DMS 273 (cell line): ENCODE results near the gene ALDH18A1.
"Not testable (repeated sequence)": the region's sequence is repeated elsewhere in the genome, so short reads cannot be mapped to it uniquely, and the experiment has no call there.

Source experiments
- DNase-seq: peaks from one replicate; lab custom pipeline; 2025; ENCODE audit not compliant: unreplicated experiment; lab: John Stamatoyannopoulos, UW

Gene ALDH18A1

DNA sequence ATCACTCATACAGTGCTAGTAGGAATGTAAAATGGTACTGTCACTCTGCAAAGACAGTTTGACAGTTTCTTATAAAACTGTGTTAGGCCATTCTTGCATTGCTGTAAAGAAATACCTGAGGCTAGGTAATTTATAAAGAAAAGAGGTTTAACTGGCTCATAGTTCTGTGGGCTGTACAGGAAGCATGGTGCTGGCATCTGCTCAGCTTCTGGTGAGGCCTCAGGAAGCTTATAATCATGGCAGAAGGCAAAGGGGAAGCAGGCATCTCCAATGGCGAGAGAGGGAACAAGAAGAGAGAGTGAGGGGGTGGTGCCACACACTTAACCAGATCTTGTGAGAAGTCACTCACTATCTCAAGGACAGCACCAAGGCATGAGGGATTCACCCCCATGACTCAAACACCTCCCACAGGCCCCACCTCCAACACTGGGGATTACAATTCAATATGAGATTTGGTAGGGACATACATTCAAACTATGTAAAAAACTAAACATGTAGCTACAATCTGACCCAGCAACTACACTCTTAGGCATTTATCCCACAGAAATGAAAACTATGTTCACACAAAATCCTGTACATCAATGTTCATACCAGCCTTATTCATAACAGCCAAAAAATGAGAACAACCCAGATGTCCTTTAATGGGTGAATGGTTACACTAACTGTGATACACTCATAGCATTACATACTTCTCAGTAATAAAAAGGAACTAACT lies 5.0 kb downstream of the ALDH18A1 start:
- no peak for DNase-seq

DNA sequence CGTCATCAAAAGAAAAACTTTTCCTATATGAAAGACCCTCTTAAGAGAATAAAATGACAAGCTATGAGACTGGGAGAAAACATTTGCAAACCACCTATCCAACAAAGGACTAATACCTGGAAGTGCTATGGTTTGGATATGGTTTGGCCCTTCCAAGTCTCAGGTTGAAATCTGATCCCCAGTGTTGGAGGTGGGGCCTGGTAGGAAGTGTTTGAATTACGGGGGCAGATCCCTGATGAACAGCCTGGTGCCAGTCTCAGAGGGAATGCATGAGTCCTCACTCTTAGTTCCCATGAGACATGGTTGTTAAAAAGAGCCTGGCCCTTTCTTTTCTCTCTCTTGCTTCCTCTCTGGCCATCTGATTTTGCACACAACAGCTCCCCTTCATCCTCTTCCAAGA lies 6.3 kb downstream of the ALDH18A1 start:
- DNase-seq: no peak

DNA sequence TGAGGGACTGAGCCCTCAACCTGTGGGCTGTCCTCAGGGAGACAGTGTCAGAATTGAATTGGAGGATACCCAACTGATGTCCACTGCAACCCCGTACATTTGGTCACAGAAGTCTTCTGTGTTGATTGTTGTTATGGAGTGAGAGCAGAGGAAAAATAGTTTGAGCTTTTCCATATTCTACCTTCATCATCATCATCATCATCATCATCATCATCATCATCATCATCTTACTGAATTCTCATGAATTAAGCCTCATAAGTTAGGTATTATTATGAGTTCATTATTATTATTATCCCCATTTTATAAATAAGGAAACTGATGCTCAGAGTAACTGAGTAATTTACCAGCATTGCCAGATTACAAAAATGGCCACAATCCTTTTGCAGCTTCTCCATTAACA lies 8.4 kb downstream of the ALDH18A1 start:
- no peak for DNase-seq

DNA sequence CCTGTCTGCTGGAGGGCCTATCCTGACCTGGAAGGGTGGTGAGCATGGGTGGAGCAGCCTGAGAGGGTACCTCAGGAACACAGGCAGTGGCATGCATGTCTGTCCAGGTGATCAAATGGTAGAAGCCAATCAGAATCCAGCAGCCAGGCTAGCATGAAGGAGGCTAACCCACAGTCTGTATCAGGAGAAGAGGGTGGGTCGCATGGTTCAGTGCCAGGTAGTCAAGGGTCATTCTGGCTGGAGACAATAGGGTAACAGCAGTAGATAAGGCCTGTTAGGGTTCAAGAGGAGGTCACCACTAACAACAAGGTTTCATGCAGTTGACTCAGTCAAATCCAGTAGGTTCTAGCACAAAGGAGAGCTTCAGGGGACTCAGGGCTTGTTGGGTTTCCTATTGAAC lies 10.4 kb downstream of the ALDH18A1 start:
- DNase-seq: no peak

DNA sequence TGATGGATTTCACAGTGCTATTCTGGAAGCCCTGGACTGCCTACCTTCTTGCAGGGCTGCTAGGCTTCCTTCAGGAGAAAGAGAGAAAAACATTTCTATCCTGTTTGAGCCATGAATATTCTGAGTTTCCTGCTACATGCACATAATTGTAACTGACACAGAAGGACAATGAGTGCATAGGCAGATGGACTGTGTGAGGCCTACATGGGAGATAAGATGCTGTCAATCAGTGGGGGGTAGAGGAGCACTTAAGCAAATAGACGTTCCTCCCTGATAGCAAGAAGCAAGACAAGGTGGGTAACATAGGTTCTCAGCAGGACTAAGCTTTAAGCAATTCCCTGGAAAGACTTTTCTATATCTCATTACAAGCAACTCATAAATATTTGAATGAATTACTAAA lies 11.6 kb downstream of the ALDH18A1 start:
- DNase-seq: no peak

DNA sequence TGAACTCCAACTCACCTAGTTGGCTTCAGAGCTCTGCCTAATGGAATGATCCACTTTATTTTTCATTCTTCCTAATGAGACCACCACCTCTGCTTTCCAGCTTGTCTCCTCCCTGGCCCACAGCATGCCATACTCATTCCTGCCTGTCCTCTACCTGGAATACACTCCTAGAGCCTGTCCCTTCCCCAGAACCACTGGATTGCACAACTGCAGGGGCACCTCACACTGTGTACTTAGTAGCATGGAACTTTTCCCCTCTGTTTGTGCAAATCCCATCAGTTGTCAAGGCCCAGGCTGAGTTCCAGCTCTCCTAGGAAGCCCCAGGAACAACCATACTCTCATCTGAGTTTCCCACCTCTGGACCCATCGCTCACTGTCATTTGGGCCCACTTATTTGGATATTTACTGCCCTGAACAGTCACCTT lies 15.6 kb downstream of the ALDH18A1 start:
- no peak for DNase-seq

DNA sequence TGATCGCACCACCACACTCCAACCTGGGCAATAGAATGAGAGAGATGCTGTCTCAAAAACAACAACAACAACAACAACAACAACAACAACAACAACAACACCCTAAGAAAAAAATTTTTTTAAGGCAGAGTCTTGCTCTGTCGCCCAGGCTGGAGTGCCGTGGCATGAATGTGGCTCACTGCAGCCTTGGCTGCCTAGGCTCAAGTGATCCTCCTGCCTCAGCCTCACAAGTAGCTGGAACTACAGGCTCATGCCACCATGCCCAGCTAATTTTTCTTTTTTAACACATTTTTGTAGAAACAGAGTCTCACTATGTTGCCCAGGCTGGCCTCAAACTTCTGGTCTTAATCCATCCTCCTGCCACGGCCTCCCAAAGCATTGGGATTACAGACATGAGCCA lies 18.6 kb downstream of the ALDH18A1 start:
- DNase-seq: no peak

DNA sequence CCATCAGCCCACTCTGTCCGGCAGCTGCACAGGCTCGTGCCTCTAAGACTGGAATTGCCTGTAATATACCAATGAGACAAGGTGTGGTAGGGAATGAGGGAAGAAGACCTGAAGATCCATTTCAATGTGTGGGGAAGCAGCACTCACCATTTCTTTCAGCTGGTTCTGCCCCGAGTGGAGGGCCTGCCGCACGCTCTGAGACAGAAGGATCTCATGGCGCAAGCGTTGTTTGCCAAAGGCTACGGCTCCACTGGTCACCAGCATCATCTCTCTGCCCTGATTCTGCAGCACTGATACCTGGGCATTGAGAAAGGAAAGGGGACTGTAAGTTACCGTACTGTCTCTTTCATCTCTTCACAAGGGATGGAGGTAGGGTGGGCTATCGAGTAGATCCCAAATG lies 19.4 kb downstream of the ALDH18A1 start:
- DNase-seq: no peak

DNA sequence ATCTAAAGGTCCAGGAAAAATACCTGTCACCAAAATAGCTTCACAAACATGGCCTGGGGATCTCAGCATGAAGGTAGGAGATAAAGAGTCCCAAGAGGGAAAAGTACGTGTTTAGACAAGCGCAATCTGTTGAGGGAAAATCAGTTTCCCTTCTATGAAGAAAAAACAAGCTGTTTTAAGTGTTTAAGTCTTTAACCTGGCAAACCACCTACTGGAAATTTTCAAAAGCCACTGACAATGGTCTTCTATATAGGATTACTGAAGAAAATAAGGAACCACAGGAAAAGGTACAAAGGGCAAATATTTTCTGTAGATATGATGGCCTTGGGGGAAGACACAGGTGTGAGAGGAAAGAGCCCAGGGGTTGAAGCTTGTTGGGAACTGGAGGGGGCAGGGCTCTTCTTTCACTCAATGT lies 21.2 kb downstream of the ALDH18A1 start:
- no peak for DNase-seq

DNA sequence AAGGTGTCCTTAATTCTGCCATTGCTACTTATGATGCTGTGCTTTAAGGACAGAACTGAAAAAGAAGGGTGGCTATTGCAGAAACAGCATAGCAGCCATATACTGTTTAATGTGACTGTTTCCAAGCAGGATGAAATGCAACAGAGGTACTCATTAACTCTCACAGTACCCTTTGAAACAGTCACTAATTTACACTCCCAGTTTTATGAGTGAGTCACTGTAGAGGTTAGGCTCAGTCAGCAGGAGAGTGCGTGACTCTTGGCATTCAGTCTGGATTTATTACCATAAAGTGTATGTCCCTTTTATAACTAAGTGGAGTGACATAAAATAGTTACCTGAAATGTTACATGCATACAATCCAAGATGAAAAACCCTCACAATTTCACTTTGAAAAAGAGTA lies 27.7 kb downstream of the ALDH18A1 start:
- DNase-seq: no peak

DNA sequence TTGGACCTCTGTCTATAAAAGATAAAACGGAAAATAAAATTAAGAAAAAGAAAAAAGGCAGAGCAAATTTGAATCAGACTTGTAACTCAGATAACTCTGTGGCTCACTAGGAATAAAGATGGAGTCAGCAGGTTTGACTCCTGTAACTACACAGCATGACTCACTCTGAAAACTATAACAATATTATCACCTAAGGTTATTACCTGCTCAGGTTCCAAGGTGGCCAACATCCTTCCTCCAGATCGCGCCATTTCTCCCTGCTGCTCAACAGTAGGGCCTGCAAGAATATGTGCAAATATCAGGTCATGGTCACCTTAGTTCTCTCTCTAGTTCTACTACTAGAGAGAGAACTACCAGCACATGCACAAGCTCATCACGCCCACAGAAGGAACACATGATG lies 30.0 kb downstream of the ALDH18A1 start:
- DNase-seq: no peak

DNA sequence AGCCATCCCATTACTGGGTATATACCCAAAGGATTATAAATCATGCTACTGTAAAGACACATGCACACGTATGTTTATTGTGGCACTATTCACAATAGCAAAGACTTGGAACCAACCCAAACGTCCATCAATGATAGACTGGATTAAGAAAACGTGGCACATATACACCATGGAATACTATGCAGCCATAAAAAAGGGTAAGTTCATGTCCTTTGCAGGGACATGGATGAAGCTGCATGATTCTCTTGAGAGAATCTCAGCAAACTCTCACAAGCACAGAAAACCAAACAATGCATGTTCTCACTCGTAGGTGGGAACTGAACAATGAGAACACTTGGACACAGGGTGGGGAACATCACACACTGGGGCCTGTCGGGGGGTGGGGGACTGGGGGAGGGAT lies 36.1 kb downstream of the ALDH18A1 start:
- DNase-seq: not testable (repeated sequence)

DNA sequence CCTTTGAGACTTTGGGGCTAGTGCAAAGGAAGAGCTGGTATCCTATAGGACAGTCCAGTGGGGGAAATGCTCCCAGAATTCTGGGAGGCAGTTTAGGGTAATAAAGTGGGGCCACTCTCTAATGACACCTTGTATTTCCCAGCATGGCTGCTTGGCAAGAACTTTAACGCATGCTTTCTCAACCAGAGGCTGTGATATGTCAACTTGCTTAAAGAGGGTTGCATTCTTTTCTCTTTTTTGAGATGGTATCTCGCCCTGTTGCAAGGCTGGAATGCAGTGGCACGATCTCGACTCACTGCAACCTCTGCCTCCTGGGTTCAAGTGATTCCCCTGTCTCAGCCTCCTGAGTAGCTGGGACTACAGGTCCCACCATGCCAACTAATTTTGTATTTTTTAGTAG lies 38.4 kb downstream of the ALDH18A1 start:
- no peak for DNase-seq

DNA sequence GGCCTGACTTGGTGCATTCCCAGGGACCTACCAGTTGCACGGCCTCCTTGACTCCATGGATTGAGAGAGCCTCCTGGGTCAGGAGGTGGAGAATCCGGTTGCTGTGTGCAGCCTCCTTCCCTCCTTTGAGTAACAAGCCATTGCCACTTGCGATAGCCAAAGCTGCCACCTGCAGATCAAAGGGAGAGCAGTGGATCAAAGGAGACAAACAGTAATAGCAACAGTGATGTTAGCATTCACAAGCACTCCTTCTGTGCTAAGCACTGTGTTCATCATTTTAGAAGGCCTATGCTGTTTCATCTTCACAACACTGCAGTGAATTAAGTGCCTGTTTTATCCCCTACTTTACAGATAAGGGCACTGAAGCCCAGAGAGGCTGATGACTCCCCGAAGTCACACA lies 40.1 kb downstream of the ALDH18A1 start:
- no peak for DNase-seq

DNA sequence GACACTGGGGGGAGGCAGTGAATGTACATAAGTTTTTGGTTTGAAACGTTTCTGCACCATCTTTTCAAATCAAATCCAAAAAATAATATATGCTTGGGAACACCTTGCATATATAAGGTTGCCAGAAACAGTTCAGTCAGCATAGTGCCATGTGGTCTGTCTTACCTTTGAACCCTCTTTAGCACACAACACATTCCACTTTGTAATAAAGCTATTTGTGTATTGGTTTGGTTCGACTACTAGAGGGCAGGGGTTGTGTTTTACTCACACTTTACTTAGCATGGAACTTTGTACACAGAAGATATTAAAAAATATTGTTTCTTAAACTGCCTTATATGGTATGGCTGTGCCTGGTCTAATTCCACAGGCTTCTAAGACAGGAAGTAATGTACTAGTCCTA lies 43.2 kb downstream of the ALDH18A1 start:
- no peak for DNase-seq

DNA sequence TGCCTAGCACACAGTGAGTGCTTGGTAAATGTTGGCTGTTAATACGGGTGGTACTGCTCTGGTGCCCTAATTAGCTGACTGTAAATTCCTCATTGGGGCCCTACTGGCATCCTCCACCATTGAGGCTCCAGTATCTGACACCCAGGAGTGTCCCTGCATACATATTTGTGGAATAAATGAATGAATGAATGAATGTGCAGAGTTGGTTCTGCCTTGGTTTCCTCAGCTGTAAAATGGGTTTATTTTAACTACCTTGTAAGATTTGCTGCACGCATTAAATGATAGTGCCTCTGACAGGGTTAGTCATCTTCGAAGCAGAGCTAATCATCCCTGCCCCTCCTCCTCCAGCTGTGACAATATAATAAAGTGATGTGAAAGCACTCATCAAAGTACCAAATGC lies 45.8 kb downstream of the ALDH18A1 start:
- no peak for DNase-seq

DNA sequence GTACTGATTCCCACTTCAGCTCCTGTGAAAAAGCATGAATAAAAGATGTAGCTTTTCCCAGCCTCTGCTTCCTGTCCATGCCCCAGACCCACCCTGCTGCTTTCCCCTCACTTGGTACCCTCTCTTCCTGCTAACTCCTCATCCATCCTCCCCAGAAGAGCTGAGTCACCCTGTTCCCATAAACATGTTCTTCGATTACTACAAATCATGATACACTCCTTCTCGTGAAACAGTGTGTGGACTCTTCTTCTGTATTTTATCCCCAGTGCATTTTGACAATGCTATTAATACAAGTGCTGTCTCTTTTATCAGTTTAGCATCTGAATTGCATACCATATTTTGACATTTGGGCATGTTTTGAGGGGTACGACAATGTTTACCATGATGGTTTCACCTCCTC lies 49.6 kb downstream of the ALDH18A1 start:
- DNase-seq: no peak

DNA sequence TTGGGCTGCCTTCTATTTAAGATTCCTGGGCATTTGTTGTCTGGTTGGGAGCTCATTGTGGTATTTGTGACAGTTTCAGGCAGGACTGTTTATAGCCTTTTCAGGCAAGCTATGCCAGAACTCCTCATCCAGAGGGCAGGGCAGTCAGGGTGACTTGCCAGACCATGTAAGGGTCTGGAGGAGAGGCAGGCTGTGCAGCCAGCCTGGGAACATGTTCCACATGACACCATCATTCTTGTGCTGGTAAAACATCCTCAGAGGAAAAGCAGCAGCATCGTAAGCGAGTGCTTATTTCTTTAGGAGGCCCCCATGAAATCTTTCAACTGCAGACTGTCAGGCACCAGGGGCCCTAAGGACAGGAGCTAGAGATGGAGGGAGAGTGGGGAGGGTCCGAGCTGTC lies 51.3 kb downstream of the ALDH18A1 start:
- DNase-seq: no peak

DNA sequence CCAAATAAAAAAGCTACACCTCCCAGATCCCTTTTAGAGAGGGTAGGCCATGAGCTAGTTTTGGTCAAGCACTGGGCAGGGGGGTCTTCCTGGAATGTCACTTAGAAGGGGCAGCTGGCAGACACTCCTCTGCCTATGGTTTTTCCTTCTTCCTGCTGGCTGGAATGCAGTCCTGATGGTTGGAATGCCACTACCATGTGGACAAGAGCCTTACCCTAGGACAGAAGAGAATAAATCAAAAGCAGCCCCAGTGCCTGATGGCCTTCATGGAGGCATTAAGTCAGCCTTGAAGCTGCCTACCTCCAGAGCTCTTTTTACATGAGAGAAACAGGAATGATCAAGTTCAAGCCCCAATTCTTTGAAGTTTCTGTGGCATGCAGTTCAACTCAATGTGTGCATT lies 51.9 kb downstream of the ALDH18A1 start:
- DNase-seq: no peak

DNA sequence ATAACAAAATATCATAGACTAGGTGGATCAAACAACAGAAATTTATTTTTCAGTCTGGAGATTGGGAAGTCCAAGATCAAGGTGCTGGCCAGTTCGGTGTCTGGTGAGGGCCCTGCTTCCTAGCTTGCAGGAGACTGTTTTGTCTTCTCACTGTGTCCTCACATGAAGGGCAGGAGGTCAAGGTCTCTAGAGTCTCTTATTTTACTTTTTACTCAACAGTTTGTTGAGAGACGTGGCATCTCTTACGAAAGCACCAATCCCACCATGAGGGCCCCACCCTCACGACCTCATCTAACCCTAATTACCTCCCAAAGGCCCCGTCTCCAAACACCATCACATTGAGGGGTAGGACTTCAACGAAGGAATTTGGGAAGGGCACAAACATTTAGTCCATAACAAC lies 54.1 kb downstream of the ALDH18A1 start:
- no peak for DNase-seq

DNA sequence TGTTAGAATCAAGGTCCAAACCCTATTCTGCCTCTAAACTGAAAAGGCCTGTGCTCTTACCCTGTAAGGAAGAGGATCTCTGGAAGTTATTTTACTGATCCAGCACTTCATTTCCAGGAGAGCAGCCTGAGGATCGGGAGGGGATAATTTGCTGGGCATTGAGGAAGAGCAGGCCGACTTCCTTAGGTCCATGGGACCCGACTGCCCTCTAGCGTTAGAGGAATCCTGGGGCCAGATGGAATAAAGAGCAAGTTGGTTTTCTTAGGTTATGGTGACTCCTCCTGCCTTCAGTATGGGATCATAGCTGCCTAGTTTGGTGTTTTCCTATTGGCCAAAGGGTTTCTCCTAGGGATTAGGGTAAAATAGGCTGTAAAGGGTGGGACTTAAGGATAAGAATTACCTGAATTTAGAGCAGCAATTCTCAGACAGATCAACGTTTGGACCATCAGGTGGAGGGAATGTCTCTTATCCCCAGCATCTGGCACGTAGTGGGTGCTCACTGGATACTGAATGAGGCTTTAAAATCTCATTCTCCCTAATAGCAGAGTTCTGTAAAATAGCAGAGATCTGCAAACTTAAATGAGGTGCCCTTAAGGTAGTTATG lies 55.3 kb downstream of the ALDH18A1 start:
- DNase-seq: peak; percentile 89

DNA sequence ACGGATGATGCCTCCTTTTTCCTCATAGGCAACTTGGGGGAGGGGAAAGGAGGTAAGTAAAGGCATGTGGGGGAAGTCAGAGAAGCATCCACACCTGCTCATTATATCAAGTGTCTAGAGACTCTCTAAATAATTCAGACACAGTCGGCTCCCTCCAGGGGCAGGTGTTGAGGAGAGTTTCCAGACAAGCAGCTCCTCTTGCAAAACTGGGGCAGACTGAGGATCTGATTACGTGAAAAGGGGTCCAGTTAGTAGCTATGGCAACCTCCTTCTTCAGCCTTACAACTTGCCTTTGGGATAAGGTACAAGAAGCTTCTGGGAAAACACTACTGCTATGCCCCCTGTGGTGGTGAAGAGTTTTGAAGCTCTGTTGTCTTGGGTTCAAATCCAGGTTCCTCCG lies 56.4 kb downstream of the ALDH18A1 start:
- peak; percentile 5 for DNase-seq

DNA sequence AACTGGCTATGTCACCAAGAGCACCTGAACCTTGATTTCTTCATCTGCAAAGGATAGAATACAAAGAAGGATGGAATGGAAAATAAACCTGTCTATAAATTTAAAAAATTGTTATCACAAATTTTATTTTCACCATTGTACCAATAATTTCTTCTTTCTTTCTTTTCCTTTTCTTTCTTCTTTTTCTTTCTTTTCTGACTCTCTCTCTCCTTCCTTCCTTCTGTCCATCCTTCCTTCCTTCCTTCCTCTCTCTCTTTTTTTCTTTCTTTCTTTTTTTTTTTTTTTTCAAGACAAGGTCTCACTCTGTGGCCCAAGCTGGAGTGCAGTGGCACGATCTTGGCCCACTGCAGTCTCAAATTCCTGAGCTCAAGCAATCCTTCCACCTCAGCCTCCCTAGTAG lies 58.7 kb downstream of the ALDH18A1 start:
- DNase-seq: no peak
